G401.6 (cell line): ENCODE results near the gene FGFRL1.

Experiments used
- FAIRE-seq: peaks from 2 replicates; lab custom pipeline; 2012; peaks lifted over from hg19 to GRCh38; lab: Jason Lieb, UNC

The FGFRL1 gene

DNA sequence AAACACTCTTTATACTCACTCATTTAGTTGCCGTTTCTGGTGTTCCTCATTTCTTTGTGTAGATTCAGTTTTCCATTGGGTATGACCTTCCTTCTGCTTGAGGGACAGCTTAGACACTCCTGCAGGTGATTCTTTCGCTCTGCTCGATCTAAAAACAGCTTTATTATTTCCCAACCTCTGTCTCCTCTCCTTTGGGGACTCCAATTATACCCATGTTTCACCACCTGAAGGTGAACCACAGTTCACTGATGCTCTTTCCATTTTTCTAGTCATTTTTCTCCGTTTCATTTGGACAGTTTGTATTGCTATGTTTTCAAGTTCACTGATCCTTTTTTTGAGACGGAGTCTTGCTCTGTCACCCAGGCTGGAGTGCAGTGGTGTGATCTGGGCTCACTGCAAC is 4.6 kb upstream of the FGFRL1 start:
- FAIRE-seq = no peak

DNA sequence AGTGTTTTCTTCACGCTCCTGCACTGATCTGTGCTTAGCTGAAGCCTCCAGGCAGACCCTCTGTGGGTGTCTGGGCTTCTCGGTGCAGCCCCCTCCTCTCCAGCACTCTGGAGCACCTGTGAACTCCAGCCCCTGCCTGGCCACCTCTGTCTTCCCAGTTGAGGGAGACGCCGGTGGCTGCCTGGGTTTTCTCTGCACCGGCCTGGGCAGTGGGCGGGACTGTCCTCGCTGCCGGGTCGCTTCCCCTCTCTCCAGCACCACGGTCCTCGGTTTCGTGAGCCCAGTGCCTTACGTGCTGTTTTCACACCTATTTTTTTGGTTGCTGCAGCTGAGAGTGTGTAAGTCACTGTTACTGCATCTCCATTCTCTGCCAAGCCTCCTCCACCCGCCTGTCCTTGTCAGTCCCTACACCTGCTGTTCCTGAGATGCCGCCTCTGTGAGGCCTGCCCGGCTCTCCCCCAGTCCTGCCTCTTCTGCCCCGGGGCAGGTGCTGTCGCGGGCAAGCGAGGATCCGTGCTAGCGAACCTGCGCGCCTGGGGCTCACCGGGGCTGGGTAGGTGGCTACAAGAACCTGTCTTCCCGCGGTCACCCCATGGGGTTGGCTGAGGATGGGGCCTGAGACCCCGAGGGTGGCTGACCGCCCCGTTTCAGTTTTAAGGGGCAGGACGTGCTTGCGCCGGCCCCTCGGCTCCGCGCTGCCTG is 2.4 kb upstream of the FGFRL1 start:
- no peak for FAIRE-seq

DNA sequence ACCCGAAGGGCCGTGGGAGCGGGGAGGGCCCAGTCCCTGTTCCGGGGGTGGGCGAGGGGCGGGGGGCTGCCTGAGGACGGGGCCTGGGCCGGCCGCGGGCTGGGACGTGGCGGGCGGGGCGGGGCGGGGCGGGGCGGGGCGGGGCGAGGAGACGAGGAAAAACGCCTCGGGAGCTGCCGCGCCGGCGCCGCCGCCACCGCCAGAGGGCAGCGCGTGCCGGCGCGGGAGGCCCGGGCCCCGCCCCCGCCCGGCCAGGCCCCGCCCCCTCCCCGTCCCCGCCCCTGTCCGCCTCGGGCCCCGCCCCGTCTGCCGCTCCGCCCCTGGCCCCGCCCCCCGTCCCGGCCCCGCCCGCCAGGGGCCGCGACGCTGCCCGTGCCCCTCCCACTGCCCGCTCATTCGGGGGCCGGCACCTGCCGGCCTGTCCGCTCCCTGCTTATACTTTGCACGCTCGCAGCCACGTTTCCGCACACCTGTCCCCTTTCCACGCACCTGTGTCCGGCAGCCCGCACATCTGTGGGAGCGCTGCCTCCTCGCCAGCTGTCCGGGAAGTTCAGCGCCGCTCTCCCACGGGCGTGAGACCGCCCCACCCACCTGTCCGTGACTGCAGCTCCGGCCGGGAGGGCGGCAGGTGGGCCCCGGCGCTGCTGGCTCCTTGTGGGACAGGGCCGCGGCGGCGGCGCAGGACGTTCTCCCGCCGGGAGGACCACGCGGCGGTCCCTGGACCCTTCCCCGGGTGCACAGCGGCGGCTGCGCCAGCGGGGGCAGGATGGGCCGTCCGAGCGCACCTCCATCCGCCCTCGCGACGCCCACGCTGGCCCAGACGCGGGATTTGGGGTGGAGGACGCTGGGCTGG is 1.7 kb upstream of the FGFRL1 start:
- FAIRE-seq = no peak

DNA sequence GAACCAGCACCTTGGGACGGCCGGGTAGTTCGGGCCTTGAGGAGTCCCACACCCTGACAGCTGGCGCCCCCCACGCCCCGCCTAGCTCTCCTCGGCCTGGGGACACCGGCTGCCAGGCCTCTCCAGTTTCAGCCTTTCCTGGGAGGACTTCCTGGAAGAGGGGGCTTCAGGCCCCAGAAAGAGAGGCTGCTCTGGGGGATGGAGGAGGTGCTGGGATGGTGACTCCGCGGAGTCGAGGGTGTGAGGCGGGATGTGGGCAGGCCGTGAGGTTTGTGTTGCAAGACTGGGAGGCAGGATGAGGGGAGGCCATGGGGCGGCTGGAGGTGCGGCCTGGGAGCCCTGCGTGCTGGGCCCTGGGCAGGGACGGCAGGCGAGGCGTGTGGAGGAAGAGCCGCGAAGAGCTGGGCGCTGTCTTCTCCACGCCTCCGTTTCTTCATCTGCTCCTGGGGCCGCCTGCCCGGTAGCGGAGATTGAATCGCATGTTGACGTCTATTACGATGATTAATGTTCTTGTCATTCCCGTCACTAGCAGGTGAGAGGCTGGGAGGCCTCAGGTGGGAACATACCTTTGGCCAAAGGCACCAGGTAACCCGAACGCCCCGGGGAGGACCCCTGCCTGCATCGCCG is 918 bp upstream of the FGFRL1 start:
- FAIRE-seq = no peak

DNA sequence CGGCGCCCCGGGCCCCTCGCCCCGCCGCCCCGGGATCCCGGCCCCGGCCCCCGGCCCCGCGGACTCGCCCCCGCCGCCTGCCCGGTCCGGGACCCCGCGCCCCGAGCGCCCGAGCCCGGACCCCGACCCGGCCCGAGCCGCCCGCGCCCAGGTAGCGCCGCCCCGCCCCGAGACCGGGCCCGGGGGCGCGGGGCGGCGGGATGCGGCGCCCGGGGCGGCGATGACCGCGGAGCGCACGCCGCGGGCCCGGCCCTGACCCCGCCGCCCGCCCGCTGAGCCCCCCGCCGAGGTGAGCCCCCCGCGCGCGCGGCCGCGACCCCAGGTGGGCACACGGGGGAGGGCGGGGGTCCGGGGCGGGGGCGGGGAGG is 224 bp downstream of the FGFRL1 start:
- no peak for FAIRE-seq

DNA sequence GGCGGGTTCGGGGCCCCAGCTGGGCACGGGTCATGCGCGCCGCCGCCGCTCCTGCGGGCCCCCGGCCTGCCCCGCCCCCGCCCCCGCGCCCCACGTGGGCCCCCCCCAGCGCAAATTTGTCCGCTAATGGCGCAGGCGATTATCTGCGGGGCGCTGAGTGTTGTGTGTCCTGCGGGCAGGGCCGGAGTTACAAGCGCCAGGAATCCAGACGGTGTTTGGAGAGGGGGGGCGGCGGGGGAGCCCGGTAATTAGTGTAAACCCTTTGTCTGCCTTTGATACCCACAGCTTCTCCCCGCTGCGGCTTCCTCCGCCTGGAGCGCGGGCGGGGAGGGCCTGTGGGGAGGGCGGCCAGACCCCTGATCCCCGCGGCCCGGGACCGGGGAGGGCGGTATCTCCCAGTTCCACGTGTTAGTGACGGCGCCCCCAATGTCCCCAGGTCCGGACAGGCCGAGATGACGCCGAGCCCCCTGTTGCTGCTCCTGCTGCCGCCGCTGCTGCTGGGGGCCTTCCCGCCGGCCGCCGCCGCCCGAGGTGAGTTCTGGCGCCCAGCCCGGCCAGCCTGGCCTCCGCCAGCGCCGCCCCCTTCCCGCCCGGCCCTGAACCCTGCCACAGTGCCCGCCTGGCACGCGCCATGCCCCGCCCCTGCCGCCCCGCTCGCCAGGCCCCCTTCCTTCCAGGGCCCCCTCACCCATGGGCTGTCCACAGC is 761 bp downstream of the FGFRL1 start:
- no peak for FAIRE-seq

DNA sequence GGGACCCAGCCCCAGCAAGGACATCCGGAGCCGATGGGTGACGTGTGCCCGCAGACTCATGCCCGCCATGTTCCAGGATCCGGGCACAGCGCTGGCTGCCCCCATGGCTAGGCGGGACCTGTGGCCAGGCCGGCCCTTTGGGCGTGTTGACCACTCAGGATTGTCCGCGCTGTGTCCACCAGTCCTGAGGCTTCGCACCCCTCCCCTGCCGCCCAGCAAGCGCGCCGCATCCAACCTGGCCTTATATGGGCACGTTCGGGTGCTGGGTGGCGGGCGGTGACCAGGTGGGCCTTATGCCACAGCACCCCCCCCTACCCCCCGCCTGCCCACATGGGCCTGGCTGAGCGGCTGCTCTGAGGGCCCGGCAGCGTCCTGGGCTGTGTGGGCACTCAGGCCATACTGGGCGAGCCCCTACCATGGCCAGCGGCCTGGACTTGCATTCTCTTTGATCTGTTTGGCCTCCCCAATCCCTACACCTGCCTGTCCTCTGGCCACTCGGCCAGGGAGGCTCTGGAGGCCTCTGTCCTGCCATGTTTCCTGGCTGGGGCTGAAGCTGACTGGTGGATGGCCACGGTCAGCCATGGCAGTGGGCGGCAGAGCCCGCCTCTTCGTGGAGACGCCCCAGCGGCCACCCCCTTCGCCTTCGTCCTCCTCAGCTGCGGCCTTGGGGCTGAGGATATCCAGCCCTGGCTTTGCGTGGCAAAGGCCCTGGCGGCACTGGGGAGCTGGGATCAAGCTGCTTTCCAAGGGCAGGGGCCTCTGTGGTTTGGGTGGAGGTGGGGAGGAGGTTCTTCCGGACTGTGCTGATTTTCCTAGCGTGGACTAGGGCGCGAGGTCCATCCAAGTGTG is 2.0 kb downstream of the FGFRL1 start:
- no peak for FAIRE-seq

DNA sequence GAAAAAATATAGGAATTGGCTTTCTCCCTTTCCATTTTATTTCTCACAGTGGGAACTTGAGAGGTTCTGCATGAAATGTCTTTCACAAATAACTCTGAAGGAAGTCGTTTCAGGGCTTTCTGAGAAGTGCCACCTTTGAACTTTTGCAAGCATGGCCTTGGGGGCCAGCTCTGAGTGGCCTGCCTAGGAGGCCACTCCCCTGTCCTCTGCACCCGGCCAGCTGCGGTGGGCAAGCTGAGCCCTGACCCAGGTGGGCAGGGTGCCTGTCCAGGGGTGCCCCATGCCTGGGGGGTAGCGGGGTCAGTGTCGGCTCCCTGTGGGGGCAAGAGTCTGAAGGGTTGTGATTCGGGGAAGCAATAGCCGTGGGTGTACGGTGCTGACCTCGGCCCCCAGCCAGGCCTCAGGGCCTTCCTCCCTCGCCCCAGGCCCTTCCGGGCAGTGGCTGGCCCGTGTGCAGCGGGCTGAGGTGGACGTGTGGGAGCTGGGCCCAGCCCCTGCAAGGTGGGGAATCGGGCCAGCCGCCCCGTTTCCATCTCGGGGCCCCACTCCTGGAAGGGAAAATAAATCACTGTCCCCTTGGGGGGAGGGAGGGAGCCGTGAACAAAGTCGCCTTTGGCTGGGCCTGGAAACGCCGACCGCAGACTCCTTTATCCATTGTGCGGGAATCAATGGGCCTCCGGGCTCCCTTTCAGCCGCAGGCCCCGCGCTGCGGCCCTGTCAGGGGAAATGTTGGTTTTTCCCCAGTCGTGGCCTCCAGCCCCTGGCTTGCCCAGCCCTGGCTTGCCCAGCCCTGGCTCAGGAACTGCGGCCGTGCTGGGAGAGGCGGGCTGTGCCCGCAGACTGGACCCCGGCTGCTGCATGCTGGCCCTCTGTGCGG is 3.1 kb downstream of the FGFRL1 start:
- no peak for FAIRE-seq

DNA sequence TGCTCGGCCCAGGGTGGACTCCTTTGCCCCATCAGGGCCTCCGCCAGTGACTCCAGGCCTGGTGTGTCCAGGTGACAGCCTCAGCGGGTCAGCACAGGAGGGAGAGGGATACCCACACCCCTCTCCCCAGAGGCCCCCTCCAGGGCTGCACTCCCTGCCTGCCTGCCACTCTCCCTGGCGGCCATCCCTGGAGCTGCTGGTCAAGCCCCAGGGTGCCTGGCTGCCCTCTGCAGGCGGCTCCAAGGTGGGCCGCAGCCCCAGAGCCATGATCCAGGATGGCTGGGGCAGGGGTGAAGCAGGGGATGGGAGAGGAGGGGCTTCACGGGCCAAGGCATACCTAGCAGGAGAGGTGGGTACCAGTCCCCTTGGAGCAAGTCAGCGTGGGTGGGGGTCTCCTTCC is 3.8 kb downstream of the FGFRL1 start:
- FAIRE-seq = no peak

DNA sequence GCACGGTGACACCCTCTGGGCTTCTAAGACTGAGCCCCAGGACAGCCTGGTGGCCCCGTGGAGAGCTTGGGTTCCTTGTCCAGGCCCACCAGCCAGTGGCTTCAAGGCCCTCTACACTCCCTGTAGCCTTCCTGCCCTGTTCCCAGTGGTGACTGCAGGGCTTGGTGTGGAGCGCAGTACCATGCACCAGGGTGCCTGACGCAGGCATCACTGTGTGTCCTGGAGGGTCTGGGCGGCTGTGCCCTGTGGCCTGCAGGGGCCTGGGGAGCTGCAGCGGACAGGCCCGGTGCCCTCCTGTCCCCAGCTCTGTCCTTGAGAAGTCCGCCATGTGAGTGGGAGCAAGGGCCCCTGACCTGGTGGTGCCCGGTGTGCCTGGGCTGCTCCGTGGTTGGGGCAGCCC is 4.3 kb downstream of the FGFRL1 start:
- FAIRE-seq = no peak

DNA sequence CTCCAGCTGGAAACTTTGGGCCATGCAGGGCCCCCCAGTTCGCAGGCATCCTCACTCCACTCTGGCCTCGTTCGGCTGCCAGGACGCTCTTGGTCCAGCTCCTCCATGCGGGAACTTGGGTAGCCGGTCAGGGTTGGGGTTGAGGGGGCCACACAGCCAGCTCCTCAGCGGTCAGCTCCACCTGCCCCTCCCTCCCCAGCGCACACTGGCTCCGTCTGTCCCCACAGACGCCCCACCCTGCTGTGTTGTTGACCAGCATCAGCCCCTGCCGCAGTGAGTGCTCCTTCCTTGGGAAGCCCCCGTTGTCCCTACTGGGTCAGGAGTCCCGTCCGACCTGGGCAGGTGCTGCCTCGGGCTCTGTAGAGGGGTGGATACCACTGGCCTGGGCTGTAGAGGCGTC is 5.8 kb downstream of the FGFRL1 start:
- no peak for FAIRE-seq

DNA sequence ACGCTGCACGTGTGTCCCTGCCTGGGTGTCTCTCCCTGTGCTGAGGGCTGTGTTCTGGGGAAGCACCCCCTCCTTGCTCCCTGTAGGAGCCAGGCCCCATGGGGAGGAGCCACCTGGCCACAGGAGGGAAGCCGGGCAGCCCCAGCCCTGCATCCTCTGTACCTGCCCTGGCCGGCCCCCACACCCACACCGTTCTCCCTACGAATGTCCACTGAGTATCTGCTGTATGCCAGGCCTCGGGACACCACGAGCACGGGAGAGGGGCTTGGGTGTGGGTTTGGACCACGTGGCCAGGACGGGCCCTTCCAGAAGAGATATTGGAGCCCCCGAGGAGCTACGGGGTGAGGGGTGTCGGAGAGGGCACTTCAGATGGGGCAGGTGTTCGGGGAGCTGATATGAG is 6.3 kb downstream of the FGFRL1 start:
- FAIRE-seq = no peak

DNA sequence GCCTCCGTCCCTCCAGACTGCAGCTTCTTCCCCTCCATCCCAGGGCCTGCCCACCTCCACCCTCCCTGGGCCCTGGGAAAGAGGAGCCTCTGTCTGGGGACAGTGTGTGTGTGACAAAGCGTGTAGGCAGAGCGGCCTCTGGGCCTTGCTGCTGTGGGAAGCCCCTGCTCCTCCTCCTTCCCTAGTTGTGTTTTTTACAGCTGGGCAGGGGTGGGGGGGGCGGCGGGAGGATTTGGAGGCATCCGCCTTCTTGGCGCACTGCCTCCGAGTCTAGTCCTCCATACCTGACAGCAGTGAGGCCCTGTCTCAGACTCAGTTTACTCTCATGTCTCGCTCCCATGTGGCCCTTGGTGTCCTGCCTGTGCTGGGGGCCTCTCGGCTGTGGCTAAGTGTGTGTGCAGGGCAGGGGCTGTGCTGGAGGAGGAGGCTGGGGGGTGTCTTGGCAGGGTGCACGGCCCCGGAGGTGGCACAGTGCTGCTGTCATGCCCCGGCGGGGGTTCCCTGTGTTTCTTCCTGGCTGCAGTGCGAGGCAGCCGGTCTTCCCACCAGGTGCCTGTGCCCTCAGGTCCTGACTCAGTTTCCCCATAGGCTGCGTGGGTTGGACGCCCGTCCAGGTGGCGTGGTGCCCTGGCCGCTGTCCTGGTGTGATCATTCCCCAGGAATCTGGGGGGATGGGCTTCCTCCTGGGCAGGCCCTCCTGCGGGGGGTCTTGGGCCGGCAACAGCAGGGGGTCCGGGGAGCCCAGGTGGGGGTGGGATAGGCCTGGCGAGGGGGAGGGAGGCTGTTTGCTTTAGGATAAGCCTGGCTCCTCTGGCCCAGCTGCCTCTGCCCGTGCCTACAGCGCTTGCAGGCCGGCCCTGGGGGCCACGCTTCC is 7.0 kb downstream of the FGFRL1 start:
- FAIRE-seq = no peak

DNA sequence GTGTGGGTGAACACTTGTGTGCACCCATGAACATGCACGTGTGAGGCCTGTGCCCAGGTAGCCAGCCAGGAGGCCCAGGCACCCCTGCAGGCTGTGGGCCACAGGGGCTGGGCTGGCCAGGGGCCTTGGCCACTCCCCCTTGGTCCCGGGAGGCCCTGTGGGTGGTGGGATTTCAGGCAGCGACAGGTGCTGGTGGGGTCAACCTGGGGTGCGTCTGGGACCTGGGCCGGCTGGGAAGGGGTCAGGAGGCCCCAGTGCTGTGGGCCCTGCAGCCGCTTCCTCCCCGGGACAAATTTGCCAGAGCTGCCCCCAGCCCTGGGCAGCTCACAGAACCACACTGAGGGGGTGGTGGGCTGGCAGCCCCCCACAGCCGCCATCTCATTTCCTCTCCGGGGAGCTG is 7.9 kb downstream of the FGFRL1 start:
- FAIRE-seq = no peak

DNA sequence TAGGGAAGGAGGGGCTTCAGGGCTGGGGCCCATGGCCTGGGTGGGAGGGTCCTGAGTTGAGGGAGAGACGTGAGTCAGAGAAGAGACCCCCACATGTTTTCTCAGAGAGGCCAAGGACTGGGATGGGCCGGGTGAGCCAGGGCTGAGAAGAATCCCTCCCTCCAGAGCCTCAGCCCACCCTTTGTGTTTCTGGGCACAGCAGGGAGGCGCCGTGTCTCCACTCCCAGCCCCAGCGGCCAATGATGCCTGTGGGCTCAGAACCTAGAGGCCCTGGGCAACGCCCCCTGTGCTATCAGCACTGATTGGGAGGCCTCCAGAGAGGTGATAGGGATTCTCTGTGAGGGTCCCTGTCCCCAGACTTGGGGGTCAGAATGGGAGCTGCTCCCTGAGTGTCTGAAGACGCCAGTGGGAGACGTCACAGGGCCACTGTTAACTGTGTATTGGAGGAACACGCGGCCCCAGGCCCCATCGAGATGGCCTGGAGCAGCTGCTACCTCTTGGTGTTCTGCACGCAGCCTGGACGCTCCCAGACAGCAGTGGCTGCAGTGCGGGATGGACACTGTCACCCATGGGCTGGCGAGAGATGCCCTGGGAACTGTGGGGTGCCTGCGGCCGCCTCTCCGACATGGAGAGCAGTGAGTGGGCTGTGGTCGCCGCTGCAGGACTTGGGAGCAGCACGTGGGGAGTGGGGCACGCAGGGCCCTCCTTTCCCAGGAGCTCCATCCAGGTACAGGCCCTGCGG is 8.5 kb downstream of the FGFRL1 start:
- no peak for FAIRE-seq

DNA sequence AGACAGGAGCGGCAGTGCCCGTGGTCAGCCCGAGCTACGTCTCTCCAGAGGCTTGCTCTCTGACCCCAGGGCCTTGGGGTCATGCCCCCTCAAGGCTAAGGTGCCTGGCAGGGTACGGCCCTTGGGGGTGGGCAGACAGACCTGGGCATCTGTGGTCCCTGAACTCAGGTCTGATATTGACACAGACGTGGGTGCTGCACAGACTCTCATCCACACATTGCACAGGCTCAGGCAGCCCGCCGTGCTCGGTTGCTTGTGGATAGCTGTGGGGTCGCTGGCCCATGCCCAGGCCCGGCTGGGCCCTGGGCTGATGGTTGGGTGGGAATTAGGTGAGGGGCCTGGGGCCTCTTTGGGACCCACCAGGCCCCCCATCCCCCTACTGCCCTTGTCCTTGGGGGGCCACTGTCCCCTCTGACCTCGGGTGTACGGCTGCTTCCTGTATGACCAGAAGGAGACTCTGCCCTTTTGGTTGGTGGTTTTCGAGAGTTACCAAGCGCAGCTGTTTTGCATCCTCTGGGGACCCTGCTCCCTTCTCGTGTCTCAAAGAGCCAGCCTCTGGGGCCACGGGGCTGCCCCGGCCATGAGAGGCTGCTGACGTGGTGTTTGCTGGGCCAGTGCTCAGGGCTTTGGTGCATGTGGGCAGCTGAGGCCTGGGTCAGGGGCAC is 10.1 kb downstream of the FGFRL1 start:
- FAIRE-seq = no peak

DNA sequence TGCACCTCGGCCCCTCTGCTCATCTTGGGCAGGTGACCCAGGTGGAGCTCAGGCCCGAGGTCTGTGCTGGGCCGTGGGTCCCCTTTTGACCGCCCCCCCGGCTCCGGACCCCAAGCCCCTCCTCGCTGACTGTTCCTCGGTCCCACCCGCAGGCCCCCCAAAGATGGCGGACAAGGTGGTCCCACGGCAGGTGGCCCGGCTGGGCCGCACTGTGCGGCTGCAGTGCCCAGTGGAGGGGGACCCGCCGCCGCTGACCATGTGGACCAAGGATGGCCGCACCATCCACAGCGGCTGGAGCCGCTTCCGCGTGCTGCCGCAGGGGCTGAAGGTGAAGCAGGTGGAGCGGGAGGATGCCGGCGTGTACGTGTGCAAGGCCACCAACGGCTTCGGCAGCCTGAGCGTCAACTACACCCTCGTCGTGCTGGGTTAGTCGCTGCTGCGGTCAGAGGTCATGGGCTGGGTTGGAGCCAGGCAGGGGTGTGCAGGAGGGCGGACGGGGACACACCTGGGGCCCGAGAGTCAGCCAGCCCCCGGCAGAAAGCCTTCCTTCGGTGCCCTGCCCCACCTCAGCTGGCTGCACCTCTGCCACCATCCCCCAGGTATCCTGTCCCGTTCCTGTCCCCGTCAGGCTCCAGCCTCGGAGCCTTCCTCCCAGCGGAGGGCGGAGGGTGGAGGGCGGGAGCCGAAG is 10.8 kb downstream of the FGFRL1 start:
- no peak for FAIRE-seq

DNA sequence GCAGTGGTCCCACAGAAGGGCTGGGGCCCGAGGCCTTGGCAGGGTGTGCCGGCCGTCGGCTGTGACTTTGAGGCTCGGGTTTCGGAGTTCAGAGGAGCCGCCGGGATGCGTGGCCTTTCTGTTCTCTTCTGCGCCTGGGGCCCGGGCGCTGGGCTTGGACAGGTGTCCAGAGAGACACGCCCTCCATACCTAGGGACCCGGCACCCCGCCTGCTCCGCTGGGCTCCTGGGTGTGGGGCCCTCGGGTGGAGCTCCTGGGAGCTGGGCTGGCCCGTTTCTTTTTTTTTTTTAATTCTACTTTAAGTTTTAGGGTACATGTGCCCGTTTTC is 11.3 kb downstream of the FGFRL1 start:
- no peak for FAIRE-seq
